GM21528 (cell line): ENCODE measurements around the gene CYP3A7.
"Not testable (repeated sequence)": the region's sequence is repeated elsewhere in the genome, so short reads cannot be mapped to it uniquely, and the experiment has no call there.

Experiments
- ATAC-seq: cut with Tn5 transposase; IDR thresholded peaks from one replicate; pipeline ENCODE4 v1.9.1; 2021; ENCODE audit warnings: mild to moderate bottlenecking, moderate library complexity; ENCODE audit not compliant: unreplicated experiment, low FRiP score

Gene CYP3A7

GRCh38 chr7:99674995-99675742, 59.8 kb downstream of the CYP3A7 start:
- ATAC-seq = no peak

GRCh38 chr7:99672573-99672972, 62.4 kb downstream of the CYP3A7 start:
- ATAC-seq = no peak

DNA sequence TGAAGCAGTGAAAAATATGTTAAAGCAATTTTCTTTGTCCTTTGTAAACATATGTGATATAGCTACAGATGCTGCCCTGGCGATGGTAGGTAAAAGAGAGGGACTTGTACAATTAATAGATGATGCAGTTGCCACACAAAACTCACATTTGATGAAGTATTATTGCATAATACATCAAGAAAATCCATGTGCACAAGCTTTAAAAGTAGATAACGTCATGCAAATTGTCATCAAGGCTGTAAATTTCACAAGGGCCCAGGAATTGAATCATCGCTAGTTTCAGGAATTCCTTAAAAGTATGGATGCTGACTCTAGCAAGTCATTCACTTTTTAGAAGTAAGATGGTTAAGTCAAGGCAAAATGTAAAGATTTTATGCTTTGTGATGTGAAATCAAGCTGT, 65.2 kb downstream of the CYP3A7 start:
- no peak for ATAC-seq

GRCh38 chr7:99668541-99668940, 66.5 kb downstream of the CYP3A7 start:
- no peak for ATAC-seq

DNA sequence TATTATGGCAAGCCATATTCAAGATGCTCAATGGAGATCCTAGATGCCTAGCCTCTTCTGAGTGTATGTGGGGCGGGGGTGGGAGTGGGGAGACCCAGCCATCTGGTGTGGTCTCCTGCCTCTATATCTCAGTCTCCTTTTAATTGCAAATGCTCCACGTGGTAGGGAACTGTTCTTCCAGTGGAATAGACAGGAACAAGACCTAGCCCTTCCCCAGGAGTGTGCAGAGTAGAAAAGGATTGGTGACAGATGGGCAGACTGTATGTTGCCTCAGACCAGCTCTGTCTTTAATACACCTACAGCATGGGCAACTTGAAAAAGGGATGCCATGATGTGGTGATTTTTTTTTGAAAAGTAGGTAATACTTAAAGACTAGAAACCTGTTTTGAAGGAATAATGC, 67.8 kb downstream of the CYP3A7 start:
- ATAC-seq = no peak

DNA sequence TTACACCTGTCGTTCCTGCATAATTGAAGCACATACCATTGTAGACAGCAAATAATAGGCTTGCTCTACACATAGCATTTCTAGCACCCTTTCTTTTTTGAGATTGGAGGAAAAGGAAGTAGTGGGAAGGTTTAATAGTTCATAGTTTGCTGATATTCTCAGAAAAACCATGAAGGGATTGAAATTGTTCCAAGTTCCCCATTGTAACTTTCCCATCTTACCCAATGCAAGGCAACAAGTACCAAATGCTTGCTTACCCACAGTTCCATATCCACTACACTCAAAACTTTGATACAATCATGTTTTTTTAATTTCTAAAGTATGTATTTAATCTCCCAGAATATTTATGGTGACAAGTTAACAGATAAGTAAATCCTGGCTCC, 69.0 kb downstream of the CYP3A7 start:
- no peak for ATAC-seq

GRCh38 chr7:99665312-99666012, 69.5 kb downstream of the CYP3A7 start:
- no peak for ATAC-seq

DNA sequence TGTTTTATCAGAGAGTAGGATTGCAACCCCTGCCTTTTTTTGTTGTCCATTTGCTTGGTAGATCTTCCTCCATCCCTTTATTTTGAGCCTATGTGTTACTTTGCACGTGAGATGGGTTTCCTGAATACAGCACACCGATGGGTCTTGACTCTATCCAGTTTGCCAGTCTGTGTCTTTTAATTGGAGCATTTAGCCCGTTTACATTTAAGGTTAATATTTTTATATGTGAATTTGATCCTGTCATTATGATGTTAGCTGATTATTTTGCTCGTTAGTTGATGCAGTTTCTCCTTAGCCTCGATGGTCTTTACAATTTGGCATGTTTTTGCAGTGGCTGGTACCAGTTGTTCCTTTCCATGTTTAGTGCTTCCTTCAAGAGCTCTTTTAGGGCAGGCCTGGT, 77.1 kb downstream of the CYP3A7 start:
- not testable (repeated sequence) for ATAC-seq
